HG02763 (cell line): ENCODE results near the gene CRYL1.

Experiments
- ATAC-seq: cut with Tn5 transposase; IDR thresholded peaks from one replicate; pipeline ENCODE4 v1.9.1; 2021; ENCODE audit warnings: mild to moderate bottlenecking, moderate library complexity; ENCODE audit not compliant: unreplicated experiment

CRYL1 gene

DNA sequence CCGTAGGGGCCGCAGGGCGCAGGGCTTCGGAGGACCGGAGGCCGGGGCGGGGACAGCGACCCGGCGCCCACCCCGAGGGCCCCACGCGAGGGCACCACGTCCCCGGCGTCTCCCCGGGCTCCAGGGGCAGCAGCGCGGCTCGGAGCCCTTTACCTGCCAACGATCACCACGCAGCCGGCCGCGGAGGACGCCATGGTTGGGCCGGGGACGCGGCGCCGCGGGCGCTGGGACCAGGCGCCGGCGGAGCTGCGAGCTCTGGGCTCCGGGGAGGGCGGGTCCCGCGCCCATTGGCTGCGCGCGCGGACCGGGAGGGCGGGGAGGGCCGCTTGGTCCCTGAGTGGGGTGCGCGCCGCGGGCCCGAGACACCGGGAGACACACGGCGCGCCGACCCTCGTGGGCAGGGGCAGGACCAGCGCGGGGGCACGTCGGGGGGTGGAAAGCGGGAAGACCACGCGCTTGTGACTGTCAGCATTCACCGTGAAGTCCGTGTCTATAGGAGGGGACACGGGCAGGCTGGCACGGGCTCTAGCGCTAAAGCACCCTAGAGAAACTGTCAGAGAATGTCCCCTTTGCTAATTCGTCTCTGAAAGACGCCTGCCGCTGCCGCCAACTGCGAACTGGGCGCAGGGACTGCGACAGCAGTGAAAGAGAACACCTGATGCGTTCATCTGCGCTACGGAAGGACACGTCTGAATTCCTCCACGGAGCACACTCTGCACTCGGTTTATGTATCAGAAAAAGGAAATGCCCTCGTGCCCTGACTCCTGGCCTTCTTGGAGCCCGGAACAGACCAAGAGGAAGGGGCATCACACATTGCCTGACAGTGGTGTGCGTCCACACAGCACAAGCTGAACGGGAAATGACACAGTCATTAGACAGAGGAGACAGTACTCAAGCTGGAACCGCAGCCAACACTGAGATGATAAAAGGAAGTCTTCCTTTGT lies at the start of gene CRYL1:
Gene CRYL1, minus strand, starts transcription at position 257 of the 944 bp plus-strand sequence. Its CDS starts 63 bp downstream, at position 194.
- ATAC-seq: peak; percentile 76

GRCh38 chr13:20573636-20574035 lies 48.0 kb upstream of the CRYL1 start:
- no peak for ATAC-seq

GRCh38 chr13:20573186-20573585 lies 47.5 kb upstream of the CRYL1 start:
- ATAC-seq: no peak

- no peak for ATAC-seq
Measured at GRCh38 chr13:20571676-20572075, 46.0 kb upstream of the CRYL1 start.

GRCh38 chr13:20570517-20570916 lies 44.9 kb upstream of the CRYL1 start:
- no peak for ATAC-seq

- ATAC-seq: no peak
Measured at GRCh38 chr13:20567881-20568528, 42.3 kb upstream of the CRYL1 start.

GRCh38 chr13:20566898-20567874 lies 41.5 kb upstream of the CRYL1 start, which contains the start of gene IFT88:
IFT88 (plus strand) TSS chr13:20567157; CDS start chr13:20574386, 7,229 bp downstream.
- ATAC-seq: peak; percentile 90

DNA sequence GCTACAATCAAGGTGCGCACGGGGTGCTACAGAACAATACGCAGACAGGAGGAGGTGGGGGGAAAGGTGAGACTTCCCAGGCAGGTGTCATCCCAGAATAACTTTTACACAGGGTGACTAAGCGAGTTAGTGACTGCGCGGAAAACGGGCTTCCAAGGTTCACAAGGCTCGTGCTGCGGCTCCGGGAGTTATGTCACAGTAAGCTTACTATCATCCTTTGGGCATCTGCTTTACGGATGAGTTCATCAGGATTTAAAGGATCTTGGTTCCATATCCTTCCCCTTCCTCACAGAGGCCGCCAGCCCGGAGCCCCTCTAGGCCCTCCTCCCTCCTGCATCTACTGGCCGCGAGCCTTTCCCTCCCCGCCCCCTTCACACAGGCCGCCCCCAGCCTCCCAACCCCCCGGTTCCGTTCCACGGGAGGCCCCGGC lies 40.8 kb upstream of the CRYL1 start:
- ATAC-seq: peak; percentile 3

GRCh38 chr13:20565115-20565736 lies 39.6 kb upstream of the CRYL1 start:
- no peak for ATAC-seq

GRCh38 chr13:20561741-20562140 lies 36.1 kb upstream of the CRYL1 start:
- ATAC-seq: no peak

DNA sequence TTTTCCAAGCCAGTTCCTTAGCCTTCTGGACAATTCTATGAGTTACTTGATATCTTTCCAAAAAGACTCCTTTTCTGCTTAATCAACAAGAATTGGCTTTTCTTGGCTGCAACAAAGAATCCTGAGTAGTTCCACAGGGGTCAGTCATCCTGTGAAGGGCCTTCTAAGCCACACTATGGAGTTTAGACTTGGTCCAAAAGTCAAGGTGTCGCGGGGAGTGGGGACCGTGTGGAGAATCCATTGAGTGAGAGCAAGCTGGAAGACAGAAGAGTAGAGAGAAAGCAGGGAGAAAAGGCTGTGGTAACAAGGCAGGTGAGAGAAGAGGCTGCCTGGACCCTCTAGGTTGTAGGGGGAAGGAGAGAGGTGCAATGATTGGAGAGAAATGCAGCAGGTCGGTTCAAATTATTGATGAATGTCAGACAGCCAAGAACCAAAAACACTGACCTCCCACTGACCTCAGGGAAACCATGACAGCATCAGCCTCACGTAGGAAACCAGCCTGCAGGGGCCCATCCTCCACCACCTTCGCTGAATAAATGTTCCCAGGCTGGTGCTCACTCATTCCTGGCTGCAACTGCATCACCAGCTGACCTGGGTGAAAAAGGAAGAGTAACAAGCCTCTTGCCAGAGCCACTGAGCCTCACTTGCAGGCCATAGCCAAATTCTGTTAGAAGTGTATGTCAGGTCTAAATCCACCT lies 34.2 kb upstream of the CRYL1 start:
- no peak for ATAC-seq

- no peak for ATAC-seq
Measured at GRCh38 chr13:20558982-20559381, 33.3 kb upstream of the CRYL1 start.

GRCh38 chr13:20553311-20553710 lies 27.7 kb upstream of the CRYL1 start:
- ATAC-seq: no peak

DNA sequence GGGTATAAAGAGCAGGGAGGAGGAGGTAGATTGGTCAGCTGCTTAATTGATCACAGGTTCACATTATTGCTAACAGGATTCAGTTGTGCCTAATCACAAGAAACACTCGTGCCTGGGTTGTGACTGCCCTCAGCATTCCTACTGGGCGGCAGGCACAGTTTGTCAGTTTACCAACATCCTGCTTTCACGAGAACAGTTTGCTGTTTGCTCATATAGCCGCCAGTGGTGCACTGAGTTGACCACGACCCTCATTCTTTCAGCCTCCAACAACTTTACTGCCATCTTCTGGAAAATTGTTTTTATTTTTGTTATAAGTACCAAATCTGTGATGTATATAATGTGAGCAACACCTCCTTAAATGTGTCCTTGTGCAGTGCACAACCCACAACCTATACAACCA lies 25.1 kb upstream of the CRYL1 start:
- no peak for ATAC-seq

DNA sequence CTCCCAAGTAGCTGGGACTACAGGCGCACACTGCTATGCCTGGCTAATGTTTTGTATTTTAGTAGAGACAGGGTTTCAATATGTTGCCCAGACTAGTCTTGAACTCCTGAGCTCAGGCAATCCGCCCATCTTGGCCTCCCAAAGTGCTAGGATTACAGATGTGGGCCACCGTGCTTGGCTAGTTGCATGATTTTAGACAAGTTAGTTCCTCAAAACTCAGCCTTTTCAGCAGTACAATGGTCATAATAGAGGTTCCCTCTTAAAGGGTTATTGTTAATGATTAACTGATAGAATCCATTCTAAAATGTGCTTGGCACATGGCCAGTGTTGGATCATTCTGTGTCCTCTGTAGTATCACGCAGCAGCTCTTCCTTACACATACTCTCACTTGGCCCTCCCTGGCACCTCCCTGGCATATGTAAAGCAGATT lies 21.8 kb upstream of the CRYL1 start:
- ATAC-seq: no peak

- ATAC-seq: no peak
Measured at GRCh38 chr13:20546556-20546955, 20.9 kb upstream of the CRYL1 start.

- no peak for ATAC-seq
Measured at GRCh38 chr13:20544201-20544923, 18.7 kb upstream of the CRYL1 start.

GRCh38 chr13:20536992-20537391 lies 11.3 kb upstream of the CRYL1 start:
- no peak for ATAC-seq

- no peak for ATAC-seq
Measured at GRCh38 chr13:20534038-20534608, 8.5 kb upstream of the CRYL1 start.
